Esophagus muscularis mucosa (tissue), 4 donors: Measurements from ENCODE around the gene SOCS7.

ENCODE experiments used
- EP300 ChIP-seq: sonication (generic); formaldehyde crosslinking; IDR thresholded peaks from one replicate; pipeline ENCODE4 v1.6.1; 2017; ENCODE audit warnings: antibody characterized with exemption
- POLR2A ChIP-seq: fragments of 450-650 bp; IDR thresholded peaks from one replicate; pipeline ENCODE4 v1.6.1; 2017; ENCODE audit warnings: antibody characterized with exemption, moderate library complexity, mild to moderate bottlenecking, low read depth
- TF ChIP-seq, protein P1 (sequence below), 3 experiments: fragments of 200-600 bp in 2 of 3; fragments of 450-650 bp in 1 of 3; sonication (generic) in 2 of 3; IDR thresholded peaks; one replicate each; pipeline ENCODE4 v1.5.1; 2017 to 2019; ENCODE audit warnings: antibody characterized with exemption in 3 of 3, mild to moderate bottlenecking in 2 of 3, moderate library complexity in 1 of 3

DNA sequence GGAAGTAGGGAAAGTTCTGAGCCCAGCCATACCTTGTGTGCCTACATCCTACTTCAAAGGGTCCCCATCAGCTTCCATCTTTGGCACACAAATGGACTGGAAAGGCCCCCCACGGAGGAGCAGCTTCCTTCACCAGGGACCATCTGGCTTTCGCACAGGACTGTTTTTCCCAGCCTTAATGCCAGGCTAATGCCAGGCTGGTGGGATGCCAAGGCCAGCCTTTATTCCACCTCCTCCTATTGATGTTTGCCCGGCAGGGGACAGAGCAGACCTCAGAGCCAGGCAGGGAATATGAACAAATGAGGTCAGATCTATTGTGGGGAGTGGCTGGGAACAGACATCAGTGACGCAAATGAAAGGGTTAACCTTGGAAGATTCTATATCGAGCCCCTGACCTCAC, 13.6 kb upstream of the SOCS7 start:
- TF ChIP-seq, protein P1, sequence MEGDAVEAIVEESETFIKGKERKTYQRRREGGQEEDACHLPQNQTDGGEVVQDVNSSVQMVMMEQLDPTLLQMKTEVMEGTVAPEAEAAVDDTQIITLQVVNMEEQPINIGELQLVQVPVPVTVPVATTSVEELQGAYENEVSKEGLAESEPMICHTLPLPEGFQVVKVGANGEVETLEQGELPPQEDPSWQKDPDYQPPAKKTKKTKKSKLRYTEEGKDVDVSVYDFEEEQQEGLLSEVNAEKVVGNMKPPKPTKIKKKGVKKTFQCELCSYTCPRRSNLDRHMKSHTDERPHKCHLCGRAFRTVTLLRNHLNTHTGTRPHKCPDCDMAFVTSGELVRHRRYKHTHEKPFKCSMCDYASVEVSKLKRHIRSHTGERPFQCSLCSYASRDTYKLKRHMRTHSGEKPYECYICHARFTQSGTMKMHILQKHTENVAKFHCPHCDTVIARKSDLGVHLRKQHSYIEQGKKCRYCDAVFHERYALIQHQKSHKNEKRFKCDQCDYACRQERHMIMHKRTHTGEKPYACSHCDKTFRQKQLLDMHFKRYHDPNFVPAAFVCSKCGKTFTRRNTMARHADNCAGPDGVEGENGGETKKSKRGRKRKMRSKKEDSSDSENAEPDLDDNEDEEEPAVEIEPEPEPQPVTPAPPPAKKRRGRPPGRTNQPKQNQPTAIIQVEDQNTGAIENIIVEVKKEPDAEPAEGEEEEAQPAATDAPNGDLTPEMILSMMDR (IDR thresholded peaks at IDR 0.05) = no peak
- no peak for TF ChIP-seq EP300
- no peak for TF ChIP-seq POLR2A
